Measurements from ENCODE around the gene SLC45A2.
"Not testable (repeated sequence)": the region's sequence is repeated elsewhere in the genome, so short reads cannot be mapped to it uniquely, and the experiment has no call there.

The SLC45A2 gene

GRCh38 chr5:33958176-33958575, 26.3 kb downstream of the SLC45A2 start:
- DNase-seq, result no peak

- DNase-seq, result no peak
Measured at GRCh38 chr5:33957577-33958150, 26.8 kb downstream of the SLC45A2 start.

- not testable (repeated sequence) for DNase-seq
Measured at GRCh38 chr5:33952175-33952574, 32.3 kb downstream of the SLC45A2 start.

- no peak for DNase-seq
Measured at GRCh38 chr5:33944543-33945132, 39.9 kb downstream of the SLC45A2 start.

GRCh38 chr5:33941090-33941489, 43.4 kb downstream of the SLC45A2 start:
- DNase-seq, result no peak

- DNase-seq, result no peak
Measured at GRCh38 chr5:33939556-33940262, 44.8 kb downstream of the SLC45A2 start.

- no peak for DNase-seq
Measured at GRCh38 chr5:33938881-33939280, 45.6 kb downstream of the SLC45A2 start.

- no peak for DNase-seq
Measured at GRCh38 chr5:33938507-33938796, 46.0 kb downstream of the SLC45A2 start.

- no peak for DNase-seq
Measured at GRCh38 chr5:33937707-33938506, 46.6 kb downstream of the SLC45A2 start.

GRCh38 chr5:33937017-33937706, 47.3 kb downstream of the SLC45A2 start:
- DNase-seq, result no peak

- DNase-seq, result no peak
Measured at GRCh38 chr5:33936381-33937016, 48.0 kb downstream of the SLC45A2 start, which contains the start of gene RXFP3. Gene RXFP3, plus strand, starts transcription at chr5:33936386. Its CDS starts 355 bp downstream, at chr5:33936741.

GRCh38 chr5:33936004-33936380, 48.5 kb downstream of the SLC45A2 start:
- no peak for DNase-seq

- DNase-seq, result no peak
Measured at GRCh38 chr5:33934176-33934575, 50.3 kb downstream of the SLC45A2 start.

- no peak for DNase-seq
Measured at GRCh38 chr5:33933723-33934169, 50.7 kb downstream of the SLC45A2 start.

- DNase-seq, result no peak
Measured at GRCh38 chr5:33931136-33931535, 53.4 kb downstream of the SLC45A2 start.

GRCh38 chr5:33929925-33930690, 54.4 kb downstream of the SLC45A2 start:
- no peak for DNase-seq

GRCh38 chr5:33928283-33928682, 56.2 kb downstream of the SLC45A2 start:
- DNase-seq, result no peak

GRCh38 chr5:33927685-33928084, 56.8 kb downstream of the SLC45A2 start:
- DNase-seq, result no peak

- DNase-seq, result no peak
Measured at GRCh38 chr5:33925278-33925677, 59.2 kb downstream of the SLC45A2 start.

- DNase-seq, result no peak
Measured at GRCh38 chr5:33921002-33921401, 63.5 kb downstream of the SLC45A2 start.

GRCh38 chr5:33914844-33915243, 69.6 kb downstream of the SLC45A2 start:
- not testable (repeated sequence) for DNase-seq

GRCh38 chr5:33906248-33906647, 78.2 kb downstream of the SLC45A2 start:
- DNase-seq, result not testable (repeated sequence)

All from inflammatory macrophage treated with lipopolysaccharide for 4 hours (primary cell).